ENCODE results near the gene C2orf92. TPM values are rescaled to one million over a fixed set of nuclear protein-coding genes. Genes with fewer than 3 reads are reported as not detected.
A peak's percentile ranks its signal among the peaks of the same experiment; 100 is the strongest.

C2orf92 gene
- total and polyA plus RNA-seq, 4 experiments from 2014 or later, result 13.0 to 13.3 TPM; not detected in 2

DNA sequence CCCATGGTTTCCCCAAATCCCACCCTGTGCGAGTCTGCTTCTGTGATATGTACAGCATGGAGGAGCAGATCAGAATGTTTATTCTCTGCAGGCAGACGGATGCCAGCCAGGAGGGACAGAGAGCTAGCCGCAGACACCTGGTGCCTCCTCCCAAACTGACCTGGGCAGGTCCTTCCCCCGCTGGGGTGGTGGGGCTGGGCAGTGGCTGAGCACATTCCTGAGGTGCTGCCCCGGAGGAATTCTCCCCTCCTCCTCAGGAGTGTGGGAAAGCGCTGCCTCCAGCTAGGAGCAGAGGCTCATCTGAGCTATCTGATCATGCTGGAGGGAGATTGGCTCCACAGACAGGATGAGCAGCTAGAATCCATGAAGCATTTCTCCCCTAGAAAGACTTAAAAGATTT is 21.7 kb downstream of the C2orf92 start:
- Mint-ChIP-seq H3K4me1 (peaks cover 4 to 9% (median 6%) of the 10 kb centered on the region in 4 donors), H3K27ac (no peak overlapping the region), H3K9me3 (peaks cover 0 to 2% (median 0%) of the 10 kb centered on the region in 8 donors), H3K36me3 (no peaks in the 10 kb centered on the region), H3K27me3 (no peaks in the 10 kb centered on the region), H3K4me3 (no peak overlapping the region)
- POLR2A ChIA-PET (ENCODE audit: partially characterized antibody), result no interaction called here
- H3K4me1 ChIP-seq (ENCODE audit: insufficient read depth, low read length), result no peaks in the 10 kb centered on the region
- no peak for DNase-seq
- no peak overlapping the region for H3K4me3 ChIP-seq (ENCODE audit: low read length in 2 of 2)
- no peaks in the 10 kb centered on the region for H3K27me3 ChIP-seq (ENCODE audit: insufficient read depth, low read length)
- no peak overlapping the region for H3K27ac ChIP-seq (ENCODE audit: low read depth, low read length)
- H3K36me3 ChIP-seq (ENCODE audit: insufficient read depth, low read length), result no peaks in the 10 kb centered on the region
- CTCF ChIA-PET (ENCODE audit: partially characterized antibody), result interaction anchor here (0.7 to 1.5 kb wide), 4 partner anchors 9 to 101 kb away, joined by 3 to 6 read pairs (median 3); no protein-coding TSS in a partner anchor
- H3K9me3 ChIP-seq (ENCODE audit: control insufficient read depth in 1 of 2, low read length in 2 of 2), result no peaks in the 10 kb centered on the region
- intact Hi-C loops (cut with micrococcal nuclease), result no loop called here

DNA sequence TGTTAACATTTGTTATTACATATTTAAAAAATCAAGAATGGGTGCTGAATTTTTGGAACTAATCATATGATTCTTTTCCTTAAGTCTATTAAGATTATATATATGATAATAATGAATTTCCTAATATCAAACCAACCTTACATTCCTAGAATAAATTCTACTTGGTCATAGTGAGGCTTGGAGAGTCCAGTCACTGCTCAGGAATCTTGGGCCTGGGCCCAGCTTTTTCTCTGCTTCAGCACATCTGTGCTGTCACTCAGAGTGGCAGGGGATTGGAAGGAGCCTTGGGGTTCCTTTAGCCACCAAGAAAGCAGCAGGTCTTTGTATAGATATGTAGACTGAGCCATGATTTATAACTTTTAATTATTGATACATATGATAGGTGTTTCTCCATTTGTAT is 24.0 kb downstream of the C2orf92 start:
- H3K9me3 Mint-ChIP-seq, result peaks cover 0 to 2% (median 0%) of the 10 kb centered on the region in 8 donors
- H3K4me3 Mint-ChIP-seq, result no peak overlapping the region
- no peak overlapping the region for H3K4me3 ChIP-seq (ENCODE audit: low read length in 2 of 2)
- H3K4me1 Mint-ChIP-seq, result peaks cover 4 to 14% (median 7%) of the 10 kb centered on the region in 4 donors
- no peaks in the 10 kb centered on the region for H3K27me3 ChIP-seq (ENCODE audit: insufficient read depth, low read length)
- no peaks in the 10 kb centered on the region for H3K36me3 ChIP-seq (ENCODE audit: insufficient read depth, low read length)
- H3K27me3 Mint-ChIP-seq, result no peaks in the 10 kb centered on the region
- no peaks in the 10 kb centered on the region for H3K4me1 ChIP-seq (ENCODE audit: insufficient read depth, low read length)
- H3K9me3 ChIP-seq (ENCODE audit: control insufficient read depth in 1 of 2, low read length in 2 of 2), result no peaks in the 10 kb centered on the region
- intact Hi-C loops (cut with micrococcal nuclease), result no loop called here
- no peak overlapping the region for H3K27ac ChIP-seq (ENCODE audit: low read depth, low read length)
- CTCF ChIA-PET (ENCODE audit: partially characterized antibody), result no interaction called here
- no peaks in the 10 kb centered on the region for H3K36me3 Mint-ChIP-seq
- H3K27ac Mint-ChIP-seq, result no peak overlapping the region
- POLR2A ChIA-PET (ENCODE audit: partially characterized antibody), result no interaction called here
- no peak for DNase-seq

DNA sequence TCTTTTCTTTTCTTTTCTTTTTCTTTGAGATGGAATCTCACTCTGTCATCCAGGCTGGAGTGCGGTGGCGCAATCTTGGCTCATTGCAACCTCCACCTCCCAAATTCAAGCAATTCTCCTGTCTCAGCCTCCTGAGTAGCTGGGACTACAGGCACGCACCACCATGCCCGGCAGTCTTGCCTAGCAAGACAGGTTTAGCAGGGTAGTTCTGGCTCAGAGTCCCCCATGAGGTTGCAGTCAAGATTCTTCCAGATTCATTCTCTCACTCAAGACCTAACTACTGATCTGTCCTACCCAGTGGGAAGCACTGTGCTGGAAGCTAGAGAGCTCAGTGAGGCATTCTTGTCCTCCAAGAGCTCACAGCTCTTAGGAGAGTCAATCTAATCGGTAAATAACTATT is 26.2 kb downstream of the C2orf92 start:
- H3K4me3 ChIP-seq (ENCODE audit: low read length in 2 of 2), result no peak overlapping the region
- H3K36me3 ChIP-seq (ENCODE audit: insufficient read depth, low read length), result no peaks in the 10 kb centered on the region
- DNase-seq, result no peak
- no peaks in the 10 kb centered on the region for H3K27me3 ChIP-seq (ENCODE audit: insufficient read depth, low read length)
- intact Hi-C loops (cut with micrococcal nuclease), result no loop called here
- ChIA-PET POLR2A (ENCODE audit: partially characterized antibody) (interaction anchor here (0.6 kb wide), 1 partner anchor 34 kb away, joined by 4 read pairs; no protein-coding TSS in a partner anchor), CTCF (ENCODE audit: partially characterized antibody) (interaction anchor here (1.1 to 9.1 kb wide), 9 partner anchors 13 to 690 kb away, joined by 3 to 166 read pairs (median 45); partner anchors contain the start of genes ACTR1B, ANKRD36B and COX5B)
- Mint-ChIP-seq H3K27ac (no peak overlapping the region), H3K4me1 (peaks cover 4 to 8% (median 6%) of the 10 kb centered on the region in 4 donors), H3K36me3 (no peaks in the 10 kb centered on the region), H3K4me3 (no peak overlapping the region), H3K27me3 (no peaks in the 10 kb centered on the region), H3K9me3 (peaks cover 0 to 2% (median 0%) of the 10 kb centered on the region in 8 donors)
- no peaks in the 10 kb centered on the region for H3K4me1 ChIP-seq (ENCODE audit: insufficient read depth, low read length)
- H3K27ac ChIP-seq (ENCODE audit: low read depth, low read length), result no peak overlapping the region
- H3K9me3 ChIP-seq (ENCODE audit: control insufficient read depth in 1 of 2, low read length in 2 of 2), result no peaks in the 10 kb centered on the region

DNA sequence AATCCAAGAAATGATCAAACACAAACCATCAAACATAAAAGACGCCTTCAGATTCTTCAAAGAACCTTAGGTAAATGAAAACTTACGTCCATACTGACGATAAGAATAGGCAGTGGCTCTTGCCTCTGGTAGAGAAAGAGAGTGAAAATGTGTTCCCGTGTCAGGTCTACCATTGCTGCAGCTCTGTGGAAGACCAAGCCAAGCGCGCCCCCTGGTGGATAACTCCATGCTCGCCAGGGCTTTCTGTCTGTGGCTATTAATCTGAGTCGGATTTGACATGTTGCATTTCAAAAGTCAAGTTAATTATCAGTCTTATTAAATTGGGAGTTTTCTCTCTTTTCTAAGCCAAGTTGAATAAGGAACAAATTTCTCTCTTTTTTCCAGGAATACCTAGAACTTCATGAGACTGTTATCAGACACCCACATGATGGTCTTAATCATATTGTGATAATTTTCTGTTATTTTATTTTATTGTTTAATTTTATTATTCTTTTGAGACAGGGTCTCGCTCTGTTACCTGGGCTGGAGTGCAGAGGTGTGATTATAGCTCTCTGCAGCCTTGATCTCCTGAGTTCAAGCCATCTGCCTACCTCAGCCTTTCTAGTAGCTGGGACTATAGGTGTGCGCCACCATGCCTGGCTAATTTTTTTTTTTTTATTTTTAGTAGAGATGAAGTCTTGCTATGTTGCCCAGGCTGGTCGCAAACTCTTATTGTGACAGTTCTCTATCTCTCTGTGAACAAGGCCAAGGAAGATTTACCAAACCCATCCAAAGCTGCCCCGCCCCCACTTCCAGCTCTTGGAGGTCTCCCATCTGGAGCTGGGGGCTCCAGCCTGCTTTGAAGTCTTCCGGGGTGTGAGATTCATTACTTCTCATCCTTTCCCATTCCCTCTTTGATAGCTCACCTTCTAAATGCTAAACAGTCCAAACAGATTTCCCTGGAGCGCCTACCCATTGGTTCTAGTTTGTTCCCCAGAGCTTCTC is 28.0 kb downstream of the C2orf92 start:
- H3K4me1 Mint-ChIP-seq, result peaks cover 4 to 8% (median 6%) of the 10 kb centered on the region in 4 donors
- no peaks in the 10 kb centered on the region for H3K36me3 Mint-ChIP-seq
- Histone ChIP-seq H3K27ac (ENCODE audit: low read depth, low read length) (no peak overlapping the region), H3K36me3 (ENCODE audit: insufficient read depth, low read length) (no peaks in the 10 kb centered on the region), H3K27me3 (ENCODE audit: insufficient read depth, low read length) (no peaks in the 10 kb centered on the region), H3K4me3 (ENCODE audit: low read length in 2 of 2) (no peak overlapping the region), H3K4me1 (ENCODE audit: insufficient read depth, low read length) (no peaks in the 10 kb centered on the region), H3K9me3 (ENCODE audit: control insufficient read depth in 1 of 2, low read length in 2 of 2) (no peaks in the 10 kb centered on the region)
- CTCF ChIA-PET (ENCODE audit: partially characterized antibody), result interaction anchor here (0.7 to 9.1 kb wide), 18 partner anchors 8 to 1126 kb away, joined by 3 to 166 read pairs (median 8); partner anchors contain the start of genes ACTR1B, ANKRD36B, COX5B and ZAP70
- H3K27me3 Mint-ChIP-seq, result no peaks in the 10 kb centered on the region
- POLR2A ChIA-PET (ENCODE audit: partially characterized antibody), result interaction anchor here (1.5 to 4.5 kb wide), 5 partner anchors 15 to 107 kb away, joined by 4 to 61 read pairs (median 19); partner anchors contain the start of genes ACTR1B, ANKRD36B, COX5B and ZAP70
- peaks cover 0 to 2% (median 0%) of the 10 kb centered on the region in 8 donors for H3K9me3 Mint-ChIP-seq
- peak overlapping the region in 3 of 8 donors; percentile 4 to 61 (median 23) for H3K4me3 Mint-ChIP-seq
- DNase-seq, result peak; percentile 84 to 88 (median 87)
- intact Hi-C loops (cut with micrococcal nuclease), result loop anchor here (1.0 kb wide), 1 partner anchor 33 kb away; the partner anchor contains the start of gene ACTR1B
- H3K27ac Mint-ChIP-seq, result peak overlapping the region in 5 of 7 donors; percentile 37 to 88 (median 70)

DNA sequence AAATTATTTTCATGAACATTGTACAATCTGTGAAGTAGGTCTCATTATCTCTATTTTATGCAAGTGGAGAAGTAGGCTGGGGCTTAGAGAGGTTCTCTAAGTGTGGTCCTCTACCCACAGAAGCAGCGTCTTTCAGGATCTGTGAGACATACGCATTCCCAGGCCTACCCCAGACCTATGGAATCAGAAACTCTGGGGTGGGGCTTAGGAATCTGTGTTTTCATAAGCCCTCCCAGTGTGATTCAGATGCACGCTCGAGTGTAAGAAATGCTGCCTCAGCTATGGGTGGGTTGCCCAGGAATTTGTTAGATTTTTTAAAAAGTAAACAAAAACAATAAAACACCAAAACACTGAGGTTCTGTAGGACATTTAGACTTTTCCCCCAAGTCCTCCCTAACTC is 29.0 kb downstream of the C2orf92 start:
- H3K27me3 Mint-ChIP-seq, result no peaks in the 10 kb centered on the region
- H3K9me3 Mint-ChIP-seq, result peaks cover 0 to 2% (median 0%) of the 10 kb centered on the region in 8 donors
- H3K27ac Mint-ChIP-seq, result peak overlapping the region in 1 of 7 donors; percentile 53
- peaks cover 4 to 8% (median 6%) of the 10 kb centered on the region in 4 donors for H3K4me1 Mint-ChIP-seq
- Histone ChIP-seq H3K4me1 (ENCODE audit: insufficient read depth, low read length) (no peaks in the 10 kb centered on the region), H3K4me3 (ENCODE audit: low read length in 2 of 2) (no peak overlapping the region), H3K27ac (ENCODE audit: low read depth, low read length) (no peak overlapping the region), H3K27me3 (ENCODE audit: insufficient read depth, low read length) (no peaks in the 10 kb centered on the region), H3K36me3 (ENCODE audit: insufficient read depth, low read length) (no peaks in the 10 kb centered on the region), H3K9me3 (ENCODE audit: control insufficient read depth in 1 of 2, low read length in 2 of 2) (no peaks in the 10 kb centered on the region)
- no peaks in the 10 kb centered on the region for H3K36me3 Mint-ChIP-seq
- CTCF ChIA-PET (ENCODE audit: partially characterized antibody), result interaction anchor here (1.1 to 9.1 kb wide), 18 partner anchors 10 to 691 kb away, joined by 3 to 166 read pairs (median 14); partner anchors contain the start of genes ACTR1B, ANKRD36B, COX5B and ZAP70
- intact Hi-C loops (cut with micrococcal nuclease), result no loop called here
- no peak overlapping the region for H3K4me3 Mint-ChIP-seq
- DNase-seq, result no peak
- POLR2A ChIA-PET (ENCODE audit: partially characterized antibody), result interaction anchor here (1.5 to 4.5 kb wide), 5 partner anchors 14 to 108 kb away, joined by 4 to 61 read pairs (median 19); partner anchors contain the start of genes ACTR1B, ANKRD36B, COX5B and ZAP70

DNA sequence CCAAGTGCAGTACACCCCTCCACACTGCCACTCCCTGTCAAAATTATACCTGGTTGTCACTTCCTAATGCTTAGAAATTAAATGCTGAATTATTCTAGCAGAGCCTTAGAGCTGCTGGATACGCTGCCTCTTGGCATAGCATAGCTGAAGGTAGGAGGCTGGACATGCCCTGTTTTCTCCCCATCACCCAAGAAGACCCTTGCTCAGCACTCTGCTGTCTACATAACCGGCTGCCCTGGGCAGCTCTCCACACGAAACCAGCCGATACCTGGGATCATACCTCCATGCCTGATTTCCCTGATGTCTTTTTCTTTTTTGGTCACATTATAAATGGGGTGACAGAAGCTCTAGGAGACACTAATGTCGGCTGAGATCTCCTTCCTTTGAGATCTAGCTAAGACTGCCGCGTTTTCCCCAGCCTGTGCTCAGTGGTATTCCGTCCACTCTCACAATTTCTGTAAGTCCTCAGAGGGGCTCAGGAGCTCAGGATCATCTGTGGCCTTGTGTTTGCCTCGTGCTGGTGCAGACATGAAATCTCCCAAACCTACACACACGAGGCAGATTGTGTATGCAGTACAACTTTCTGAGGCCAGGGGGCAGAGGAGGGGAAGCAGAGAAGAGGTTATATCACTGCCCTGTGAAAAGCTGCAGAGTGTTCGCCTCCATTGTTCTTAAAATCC is 30.4 kb downstream of the C2orf92 start:
- POLR2A ChIA-PET (ENCODE audit: partially characterized antibody), result interaction anchor here (0.7 to 4.5 kb wide), 9 partner anchors 9 to 110 kb away, joined by 3 to 61 read pairs (median 4); partner anchors contain the start of genes ANKRD36B and ZAP70

More for the DNA sequence above, 30.4 kb downstream of the C2orf92 start:
- Histone ChIP-seq H3K36me3 (ENCODE audit: insufficient read depth, low read length) (no peaks in the 10 kb centered on the region), H3K9me3 (ENCODE audit: control insufficient read depth in 1 of 2, low read length in 2 of 2) (no peaks in the 10 kb centered on the region), H3K4me1 (ENCODE audit: insufficient read depth, low read length) (no peaks in the 10 kb centered on the region), H3K4me3 (ENCODE audit: low read length in 2 of 2) (no peak overlapping the region), H3K27me3 (ENCODE audit: insufficient read depth, low read length) (no peaks in the 10 kb centered on the region), H3K27ac (ENCODE audit: low read depth, low read length) (no peak overlapping the region)
- Mint-ChIP-seq H3K4me1 (peaks cover 4 to 8% (median 6%) of the 10 kb centered on the region in 4 donors), H3K9me3 (no peaks in the 10 kb centered on the region), H3K36me3 (no peaks in the 10 kb centered on the region), H3K4me3 (no peak overlapping the region), H3K27ac (peak overlapping the region in 4 of 7 donors; percentile 24 to 80 (median 58)), H3K27me3 (no peaks in the 10 kb centered on the region)
- peak; percentile 50 to 68 (median 60) for DNase-seq
- intact Hi-C loops (cut with micrococcal nuclease), result loop anchor here (1.0 kb wide), 1 partner anchor 48 kb away; no protein-coding TSS in a partner anchor
- CTCF ChIA-PET (ENCODE audit: partially characterized antibody), result interaction anchor here (0.7 to 9.1 kb wide), 26 partner anchors 9 to 690 kb away, joined by 3 to 166 read pairs (median 6); partner anchors contain the start of genes ACTR1B, ANKRD36B, COX5B and ZAP70
